HG02678 (cell line): ENCODE data around the gene RARA.
A peak's percentile ranks its signal among the peaks of the same experiment; 100 is the strongest.
"Not testable (repeated sequence)": the region's sequence is repeated elsewhere in the genome, so short reads cannot be mapped to it uniquely, and the experiment has no call there.

ENCODE experiments used
- ATAC-seq: cut with Tn5 transposase; IDR thresholded peaks from one replicate; pipeline ENCODE4 v1.9.1; 2021; ENCODE audit warnings: mild to moderate bottlenecking, moderate library complexity; ENCODE audit not compliant: unreplicated experiment

Gene RARA

DNA sequence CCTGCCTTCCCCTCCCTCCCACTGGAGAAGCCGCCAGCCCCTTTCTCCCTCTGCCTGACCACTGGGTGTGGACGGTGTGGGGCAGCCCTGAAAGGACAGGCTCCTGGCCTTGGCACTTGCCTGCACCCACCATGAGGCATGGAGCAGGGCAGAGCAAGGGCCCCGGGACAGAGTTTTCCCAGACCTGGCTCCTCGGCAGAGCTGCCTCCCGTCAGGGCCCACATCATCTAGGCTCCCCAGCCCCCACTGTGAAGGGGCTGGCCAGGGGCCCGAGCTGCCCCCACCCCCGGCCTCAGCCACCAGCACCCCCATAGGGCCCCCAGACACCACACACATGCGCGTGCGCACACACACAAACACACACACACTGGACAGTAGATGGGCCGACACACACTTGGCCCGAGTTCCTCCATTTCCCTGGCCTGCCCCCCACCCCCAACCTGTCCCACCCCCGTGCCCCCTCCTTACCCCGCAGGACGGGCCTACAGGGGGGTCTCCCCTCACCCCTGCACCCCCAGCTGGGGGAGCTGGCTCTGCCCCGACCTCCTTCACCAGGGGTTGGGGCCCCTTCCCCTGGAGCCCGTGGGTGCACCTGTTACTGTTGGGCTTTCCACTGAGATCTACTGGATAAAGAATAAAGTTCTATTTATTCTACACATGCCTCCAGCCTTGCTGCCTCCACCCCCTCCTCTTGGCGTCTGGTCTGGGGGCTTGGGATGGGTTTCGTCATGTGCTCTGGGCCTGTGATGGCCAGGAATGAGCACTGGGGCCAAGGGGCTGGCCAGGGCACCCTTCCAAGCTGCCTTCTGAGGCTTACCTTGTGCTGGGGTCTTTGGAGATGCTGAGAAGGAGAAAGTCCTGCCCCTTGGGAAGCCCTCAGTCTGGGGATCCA lies 48.3 kb downstream of the RARA start:
- ATAC-seq = no peak

DNA sequence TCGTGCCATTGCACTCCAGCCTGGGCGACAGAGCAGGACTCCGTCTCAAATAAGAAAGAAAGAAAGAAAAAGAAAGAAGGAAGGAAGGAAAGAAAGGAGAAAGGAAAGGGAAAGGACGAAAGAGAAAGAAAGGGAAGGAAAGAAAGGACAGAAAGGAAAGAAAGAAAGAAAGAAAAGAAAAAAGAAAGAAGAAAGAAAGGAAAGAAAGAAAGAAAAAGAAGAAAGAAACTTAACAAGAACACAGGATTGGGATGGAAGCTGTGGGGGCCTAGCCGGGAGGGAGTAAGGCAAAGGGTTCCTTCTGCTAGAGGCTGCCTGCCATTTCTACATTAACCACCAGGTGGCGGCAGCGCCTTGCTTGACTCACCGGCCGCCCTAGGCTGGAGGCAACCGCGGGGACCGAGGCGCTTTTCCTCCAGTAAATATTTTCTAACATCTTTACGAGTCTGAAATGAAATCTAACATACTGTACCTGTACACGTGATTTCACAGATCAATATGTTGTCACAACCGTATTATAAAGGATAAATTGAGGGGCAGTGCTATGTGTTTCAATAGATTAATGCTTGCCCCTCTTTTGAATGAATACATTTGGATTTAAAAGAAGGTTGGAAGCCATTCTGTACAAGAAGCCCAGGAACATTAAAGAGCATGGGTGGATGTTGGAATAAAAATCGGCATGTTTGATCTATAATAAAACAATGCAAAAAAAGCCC lies 49.5 kb downstream of the RARA start:
- no peak for ATAC-seq

DNA sequence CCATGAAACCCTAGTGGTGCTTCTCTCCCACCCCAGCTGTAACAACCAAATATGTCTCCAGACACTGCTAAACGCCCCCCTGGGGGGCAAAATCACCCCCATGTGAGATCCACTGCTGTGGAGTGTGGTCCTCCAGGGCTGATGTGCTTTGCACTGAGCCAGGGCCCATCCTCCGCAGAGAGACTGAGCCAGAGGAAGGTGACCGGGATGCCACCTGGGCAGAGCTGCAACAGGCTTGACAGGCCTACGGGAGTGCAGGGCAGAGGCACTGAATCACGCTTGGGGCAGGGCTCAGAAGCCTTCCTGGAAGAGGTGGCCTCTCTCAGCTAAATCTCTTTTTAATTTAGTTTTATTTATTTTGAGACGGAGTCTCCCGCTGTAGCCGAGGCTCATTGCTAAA lies 51.1 kb downstream of the RARA start:
- ATAC-seq = no peak

DNA sequence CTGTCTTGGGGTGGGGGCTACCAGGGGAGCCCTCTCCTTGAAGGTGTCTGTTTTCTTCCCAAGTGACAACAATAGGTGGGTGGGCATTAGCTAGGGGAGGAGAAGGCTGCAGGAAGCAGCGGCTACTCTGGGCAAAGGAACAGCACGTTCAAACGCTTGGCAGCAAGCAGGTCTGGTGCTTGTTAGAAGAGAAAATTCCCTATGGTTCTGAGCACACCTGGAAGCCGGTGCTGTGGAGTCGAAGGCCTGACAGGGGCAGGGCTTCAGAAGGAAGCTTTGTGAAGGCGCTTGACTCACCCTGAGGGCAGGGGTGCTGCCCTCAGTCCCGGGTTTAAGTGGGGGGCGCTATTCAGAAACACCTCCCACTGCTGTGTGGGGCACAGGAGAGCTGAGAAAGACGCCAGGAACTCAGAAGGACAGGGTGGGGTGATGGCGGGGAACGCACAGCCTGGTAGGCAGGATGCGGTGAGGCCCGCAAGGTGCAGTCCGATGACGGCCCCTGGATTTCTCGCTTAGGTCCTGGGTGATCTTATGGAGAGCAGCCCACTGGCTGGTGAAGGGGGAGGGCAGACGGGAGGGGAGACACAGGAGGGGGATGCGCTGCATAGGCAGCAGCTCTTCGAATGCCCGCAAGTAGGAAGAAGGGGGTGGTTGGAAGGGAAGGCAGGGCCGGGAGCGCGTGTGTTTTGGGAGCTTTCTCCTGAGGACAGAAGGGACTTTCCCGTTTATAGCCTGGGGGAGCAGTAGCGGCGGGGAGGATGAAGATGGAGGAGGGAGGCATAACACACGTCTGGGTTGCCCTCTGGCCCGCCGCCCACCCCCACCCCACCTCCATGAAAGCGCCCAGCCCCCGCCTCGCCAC lies 52.3 kb downstream of the RARA start:
- no peak for ATAC-seq

DNA sequence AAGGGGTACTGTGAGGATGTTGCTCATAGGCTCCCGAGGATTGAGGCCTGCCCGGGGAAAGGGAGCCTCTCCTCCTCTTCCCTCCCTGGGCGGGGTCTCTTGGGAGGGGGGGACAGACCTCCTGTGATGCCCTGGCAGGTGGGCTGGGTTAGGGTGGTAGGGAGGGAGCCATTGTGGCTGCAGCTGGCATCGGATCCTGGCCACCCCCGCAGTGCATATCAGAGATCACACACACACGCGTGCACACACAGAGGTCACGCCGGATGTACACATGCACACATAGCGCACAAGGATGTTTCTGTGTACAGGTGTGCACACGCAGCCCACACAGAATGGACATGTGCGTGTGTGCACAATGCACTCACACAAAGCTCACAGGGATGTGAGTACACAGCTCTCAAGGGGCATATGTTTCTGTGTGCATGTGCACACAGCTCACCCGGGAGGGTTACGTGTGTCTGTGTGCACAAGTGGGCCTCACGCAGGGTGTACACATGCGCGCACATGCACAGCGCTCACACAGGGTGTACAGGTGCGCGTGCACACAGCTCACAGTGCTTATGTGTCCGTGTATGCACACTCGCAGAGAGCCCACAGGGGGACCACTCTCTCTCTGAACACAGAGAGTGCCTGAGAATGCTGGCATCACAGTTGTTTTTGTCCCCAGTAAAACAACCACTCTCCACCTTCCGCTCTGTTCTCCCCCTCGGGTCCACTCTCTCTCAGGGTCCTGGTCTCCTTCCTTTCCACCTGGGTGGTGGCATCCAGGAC lies 53.1 kb downstream of the RARA start:
- ATAC-seq = peak; percentile 8

DNA sequence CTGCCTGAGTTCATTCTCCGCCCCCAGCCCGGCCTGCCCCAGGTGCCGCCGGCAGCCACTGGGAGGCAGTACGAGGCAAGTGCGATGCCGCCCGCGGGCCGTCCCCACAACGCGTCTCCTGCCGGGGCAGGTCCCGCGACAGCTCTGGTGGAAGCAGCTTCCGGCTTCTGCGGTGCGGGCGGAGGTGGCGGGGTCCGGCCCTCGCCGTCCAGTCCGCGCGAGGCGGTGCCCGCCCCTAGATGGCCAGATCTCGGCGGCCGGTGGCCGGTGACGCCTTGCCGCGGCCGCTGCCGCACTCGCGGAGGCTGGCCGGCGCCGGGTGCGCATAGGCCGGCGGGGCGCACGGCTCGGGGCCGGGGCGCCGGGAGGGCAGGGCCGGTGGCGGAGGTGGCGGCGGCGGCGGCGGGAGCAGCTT lies 53.7 kb downstream of the RARA start:
- peak; percentile 68 for ATAC-seq

DNA sequence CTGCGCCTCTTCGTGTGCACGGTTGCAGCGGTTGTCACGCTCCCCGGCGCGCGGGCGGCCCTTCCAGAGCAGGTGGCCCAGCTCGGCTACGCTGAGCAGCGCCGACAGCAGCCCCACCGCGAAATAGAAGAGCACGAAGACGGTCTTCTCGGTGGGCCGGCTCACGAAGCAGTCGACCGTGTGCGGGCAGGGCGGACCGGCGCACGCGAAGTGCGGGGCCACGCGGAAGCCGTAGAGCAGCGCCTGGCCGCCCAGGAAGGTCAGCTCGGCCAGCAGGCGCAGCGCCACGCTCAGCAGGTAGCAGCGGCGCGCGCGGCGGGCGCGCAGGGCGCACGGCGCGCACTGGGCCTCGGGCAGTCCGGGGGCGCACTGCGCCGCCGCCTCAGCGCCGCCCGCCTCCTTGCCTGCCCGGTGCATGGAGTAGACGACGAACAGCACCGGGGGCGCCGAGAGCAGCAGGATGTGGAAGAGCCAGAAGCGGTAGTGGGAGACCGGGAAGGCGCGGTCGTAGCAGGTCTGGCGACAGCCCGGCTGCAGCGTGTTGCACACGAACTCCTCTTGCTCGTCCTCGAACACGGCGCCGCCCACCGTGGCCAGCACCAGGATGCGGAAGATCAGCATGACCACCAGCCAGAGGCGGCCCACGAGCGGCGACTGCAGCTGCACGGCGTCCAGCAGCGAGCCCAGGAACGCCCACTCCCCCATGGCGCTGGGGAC lies 54.3 kb downstream of the RARA start:
- peak; percentile 19 for ATAC-seq

DNA sequence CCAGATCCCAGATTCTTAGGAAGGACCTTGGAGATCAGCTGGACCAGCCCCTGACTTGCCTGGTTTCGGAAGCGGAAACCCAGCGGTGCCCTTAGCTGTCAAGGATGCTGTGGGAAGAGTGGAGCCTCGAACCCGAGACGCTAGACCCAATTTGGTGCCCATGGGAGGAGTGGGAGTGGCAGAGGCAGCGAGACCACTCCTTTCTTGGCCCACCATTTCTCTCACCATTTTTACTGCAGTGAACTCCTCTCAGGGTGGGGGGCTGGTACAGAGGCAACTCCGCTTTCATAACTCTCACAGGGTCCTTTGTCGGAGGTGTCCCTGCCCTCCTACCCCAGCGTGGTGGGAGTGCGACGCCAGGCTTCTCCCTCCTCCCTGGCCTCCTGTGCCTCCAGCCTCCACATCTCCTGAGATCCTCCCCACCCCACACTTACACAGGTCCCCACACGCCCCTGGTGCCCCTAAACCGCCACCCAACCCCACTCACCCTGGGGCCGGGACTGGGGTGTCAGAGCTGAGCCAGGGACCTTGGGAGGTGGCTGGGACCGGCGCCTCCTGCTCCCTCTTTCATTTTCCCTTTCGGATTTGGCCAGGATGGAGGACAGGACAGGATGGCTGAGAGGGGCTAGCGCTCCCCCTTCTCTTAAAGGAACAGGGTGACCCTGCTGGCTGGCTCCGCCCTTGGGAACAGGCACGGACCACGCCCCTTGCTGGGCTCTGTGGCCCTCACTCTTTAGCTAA lies 55.3 kb downstream of the RARA start, which contains the start of gene GJD3:
TSS of gene GJD3 (minus strand) at position 617 of the 741 bp plus-strand sequence. CDS start 922 bp downstream, outside the sequence.
- ATAC-seq = no peak

DNA sequence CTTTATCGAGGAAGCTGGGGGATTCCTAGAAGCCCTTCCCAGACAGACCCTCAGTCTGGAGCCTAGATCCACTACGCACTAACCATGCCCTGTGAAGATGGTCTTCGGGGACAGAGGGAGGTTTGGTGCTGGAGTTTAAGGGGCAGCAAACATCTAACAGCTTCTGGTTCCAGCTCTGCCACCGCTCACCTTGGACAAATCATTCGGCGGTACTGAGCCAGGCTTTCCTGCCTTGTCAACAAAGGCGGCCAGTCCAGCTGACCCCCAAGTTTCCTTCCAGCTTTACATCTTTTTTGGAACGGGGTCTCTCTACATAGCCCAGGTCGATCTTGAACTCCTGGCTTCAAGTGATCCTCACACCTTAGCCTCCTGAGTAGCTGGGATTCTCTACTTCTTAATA lies 55.9 kb downstream of the RARA start:
- ATAC-seq = no peak

DNA sequence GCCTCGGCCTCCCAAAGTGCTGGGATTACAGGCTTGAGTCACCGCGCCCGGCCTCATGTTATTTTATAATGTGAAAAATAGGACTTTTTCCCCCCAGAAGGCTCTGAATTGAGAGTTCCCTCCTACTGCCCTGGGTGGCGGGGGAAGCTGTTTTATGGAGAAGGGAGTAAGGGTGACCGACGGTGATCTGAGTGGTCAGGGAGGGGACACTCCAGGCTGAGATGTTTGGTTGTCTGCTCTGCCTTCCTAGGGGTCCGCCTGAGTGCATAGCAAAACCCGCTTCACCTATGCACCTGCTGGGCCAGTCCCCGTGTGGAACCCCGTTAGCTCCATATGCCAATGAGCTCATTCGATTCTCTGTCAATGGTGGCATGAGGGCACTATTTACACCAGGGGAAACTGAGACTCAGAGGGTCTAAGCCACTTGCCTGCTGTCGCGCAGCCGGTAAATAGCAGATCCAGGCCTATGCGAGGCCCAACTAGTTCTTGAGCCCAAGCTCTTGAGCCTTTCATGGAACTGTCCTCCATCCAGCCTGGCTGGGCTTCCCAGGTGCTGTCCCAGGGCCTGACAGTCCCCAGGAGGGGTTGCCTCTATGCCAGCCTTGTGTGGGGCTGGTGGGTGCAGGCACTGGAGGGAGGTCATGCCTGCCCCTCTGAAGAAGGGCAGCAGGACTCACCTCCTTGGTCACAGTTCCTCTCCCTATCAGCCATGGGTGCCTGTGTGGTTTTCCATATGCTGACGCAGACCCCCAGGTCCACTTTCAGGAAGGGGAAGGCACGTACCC lies 57.3 kb downstream of the RARA start:
- no peak for ATAC-seq

DNA sequence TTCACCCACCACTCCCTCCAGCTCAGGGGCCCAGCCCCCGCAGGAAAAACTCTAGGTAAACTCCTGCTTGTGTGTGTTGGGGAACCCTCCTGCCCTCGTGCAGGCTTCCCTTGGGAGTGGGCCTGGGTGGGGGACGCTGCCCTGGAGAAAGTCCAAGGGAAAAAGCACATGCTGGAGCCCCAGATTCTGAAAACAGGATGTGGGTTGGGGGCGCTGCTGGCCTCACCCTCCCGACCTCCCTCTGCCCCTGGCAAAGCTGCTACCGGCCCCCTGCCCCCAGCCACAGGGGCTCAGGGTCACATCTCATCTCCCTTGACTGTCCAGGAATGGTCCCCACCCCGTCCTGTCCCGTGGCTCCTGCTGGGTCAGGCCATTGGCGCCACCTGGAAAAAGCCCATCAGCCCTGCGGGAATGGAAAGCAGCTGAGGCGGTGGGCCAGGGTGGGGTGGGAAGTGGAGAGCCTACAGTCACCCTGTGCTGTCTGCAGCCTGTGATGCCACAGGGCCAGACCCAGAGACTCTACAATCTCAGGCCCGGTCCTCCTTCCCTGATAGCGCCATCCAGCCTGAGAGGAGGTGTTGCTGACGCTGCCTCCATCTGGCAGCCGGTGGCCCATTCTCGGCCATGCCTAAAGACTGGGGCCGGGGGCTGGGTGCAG lies 58.0 kb downstream of the RARA start:
- no peak for ATAC-seq

DNA sequence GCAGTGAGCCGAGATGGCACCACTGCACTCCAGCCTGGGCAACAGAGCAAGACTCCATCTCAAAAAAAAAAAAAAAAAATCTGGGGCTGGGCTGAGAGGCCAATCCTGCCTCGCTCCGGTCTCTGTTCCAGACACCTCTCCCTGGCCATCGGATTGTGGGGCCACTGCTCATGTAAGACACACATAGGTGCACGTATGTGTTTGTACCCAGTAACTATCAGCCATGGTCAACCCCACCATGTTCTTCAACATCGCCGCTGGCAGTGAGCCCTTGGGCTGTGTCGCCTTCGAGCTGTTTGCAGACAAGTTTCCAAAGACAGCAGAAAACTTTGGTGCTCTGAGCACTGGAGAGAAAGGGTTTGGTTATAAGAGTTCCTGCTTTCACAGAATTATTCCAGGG lies 58.7 kb downstream of the RARA start:
- ATAC-seq = not testable (repeated sequence)

DNA sequence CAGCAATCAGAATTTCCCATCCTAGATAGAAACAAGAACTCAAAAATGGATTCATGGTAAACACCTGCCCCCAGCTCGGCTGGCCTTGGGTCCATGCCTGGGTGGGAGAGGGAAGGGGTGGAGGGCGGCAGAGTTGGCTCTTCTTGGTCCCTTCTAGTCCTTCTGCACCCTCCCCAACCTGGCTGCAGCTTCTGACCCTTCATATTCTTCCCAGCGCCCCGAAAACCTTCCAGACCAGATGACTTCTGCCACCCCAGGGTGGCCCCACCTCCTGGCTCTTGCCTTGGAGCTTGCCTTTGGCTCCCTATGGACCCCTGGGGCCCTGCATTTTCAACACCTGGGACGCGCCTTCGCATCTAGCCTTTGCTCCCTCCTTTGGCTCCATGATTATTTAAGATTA lies 60.9 kb downstream of the RARA start:
- no peak for ATAC-seq

DNA sequence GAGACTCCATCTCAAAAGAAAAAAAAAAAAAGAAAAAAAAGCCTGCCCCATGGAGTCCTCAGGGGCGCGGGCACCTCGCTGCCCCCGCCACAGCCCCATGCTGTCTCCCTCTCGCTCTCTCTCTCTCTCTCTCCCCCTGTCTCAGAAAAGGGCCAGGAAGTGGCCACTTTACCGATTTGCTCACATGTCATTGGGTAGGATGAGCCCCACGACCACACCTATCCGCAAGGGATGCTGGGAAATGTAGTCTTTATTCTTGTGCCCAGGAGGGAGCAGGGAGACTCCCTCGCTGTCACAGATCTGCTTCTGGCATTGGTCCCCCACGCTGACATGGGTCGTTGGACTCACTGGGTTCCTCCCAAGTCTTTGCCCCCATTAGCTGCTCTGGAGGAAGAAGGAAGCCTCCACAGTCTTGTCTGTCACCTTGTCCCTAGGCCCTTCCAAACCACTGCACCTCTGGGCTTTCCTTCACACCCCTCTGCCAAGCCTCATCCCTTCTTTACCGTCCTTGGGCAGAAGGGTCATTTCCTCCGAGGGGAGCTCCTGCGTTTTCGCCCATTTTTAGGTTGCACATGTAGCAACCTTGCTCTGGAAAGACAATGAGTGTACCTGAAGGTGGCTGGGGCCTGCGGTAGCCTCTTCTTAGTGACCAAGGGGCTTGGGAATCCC lies 62.4 kb downstream of the RARA start:
- no peak for ATAC-seq

DNA sequence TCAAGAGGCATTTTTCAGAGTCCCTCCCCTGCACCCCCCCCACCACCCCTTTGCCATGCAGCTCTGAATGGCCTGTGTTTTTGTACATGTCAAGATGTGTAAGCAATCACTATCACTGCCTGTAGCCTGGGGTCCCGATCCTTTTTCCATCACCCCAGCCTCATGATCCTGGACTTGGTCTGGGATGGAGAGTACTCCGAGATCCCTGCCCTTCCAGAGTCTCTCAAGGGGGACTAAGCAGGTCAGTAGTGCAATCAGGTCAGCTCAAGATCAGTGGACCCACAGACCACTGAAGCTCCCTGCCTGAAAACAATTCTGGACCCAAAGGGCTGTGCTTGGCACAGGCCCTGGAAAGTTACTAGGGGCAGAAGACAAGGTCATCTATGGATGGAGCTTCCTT lies 63.1 kb downstream of the RARA start:
- no peak for ATAC-seq

DNA sequence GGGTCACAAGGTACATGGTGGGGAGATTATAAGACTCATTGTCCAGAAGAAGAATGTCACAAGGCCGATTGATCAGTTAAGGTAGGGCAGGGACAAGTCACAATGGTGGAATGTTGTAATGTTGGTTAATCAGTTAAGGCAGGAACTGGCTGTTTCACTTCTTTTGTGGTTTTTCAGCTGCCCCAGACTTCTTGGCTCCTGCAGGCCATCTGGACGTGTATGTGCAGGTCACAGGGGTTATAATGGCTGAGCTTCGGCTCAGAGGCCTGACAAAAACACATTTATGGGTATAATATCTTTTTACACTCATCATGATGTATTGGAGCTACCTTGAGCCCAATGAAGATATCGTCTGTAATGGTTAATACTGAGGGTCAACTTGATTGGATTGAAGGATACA lies 63.7 kb downstream of the RARA start:
- ATAC-seq = not testable (repeated sequence)

DNA sequence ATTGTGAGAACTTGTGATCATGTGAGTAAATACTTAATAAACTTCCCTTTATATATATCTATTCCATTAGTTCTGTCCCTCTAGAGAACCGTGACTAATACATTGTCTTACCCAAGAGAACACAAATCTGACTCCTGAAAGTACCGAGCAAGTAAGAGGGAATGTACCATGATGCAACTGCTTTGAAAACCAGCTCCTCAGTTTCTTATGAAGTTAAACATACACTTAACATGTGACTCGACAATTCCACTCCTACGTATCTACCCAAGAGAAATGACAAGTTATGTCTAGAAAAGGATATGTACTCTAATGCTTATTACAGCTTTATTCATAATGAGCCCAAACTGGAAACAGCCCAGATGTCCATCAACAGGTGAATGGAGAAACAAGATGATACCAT lies 64.3 kb downstream of the RARA start:
- no peak for ATAC-seq
